GM06990 (cell line): ENCODE data around the gene SH2B2.
A peak's percentile ranks its signal among the peaks of the same experiment; 100 is the strongest.

ENCODE experiments used
- DNase-seq: peaks from one replicate; pipeline ENCODE4 v3.0.0-alpha.2; 2011; ENCODE audit not compliant: insufficient read length; ENCODE audit errors: extremely low read depth
- H3K27me3 ChIP-seq: replicated peaks from 2 replicates; pipeline ENCODE4 v1.6.0; 2011; ENCODE audit warnings: low read length; ENCODE audit not compliant: control insufficient read depth, insufficient read depth
- H3K36me3 ChIP-seq: 2 replicates; pipeline ENCODE4 v1.5.1; 2011; ENCODE audit warnings: low read length; ENCODE audit not compliant: control insufficient read depth, insufficient read depth
- H3K4me3 ChIP-seq: replicated peaks from 2 replicates; pipeline ENCODE4 v1.5.1; 2011; ENCODE audit warnings: low read depth, mild to moderate bottlenecking, control low read depth, low read length
- TF ChIP-seq, protein P1 (sequence below): IDR thresholded peaks from 2 replicates; pipeline ENCODE4 v1.5.1; 2011; ENCODE audit warnings: low read length, control low read depth, mild to moderate bottlenecking, inconsistent platforms; ENCODE audit not compliant: insufficient read depth, poor library complexity, severe bottlenecking

SH2B2 gene

DNA sequence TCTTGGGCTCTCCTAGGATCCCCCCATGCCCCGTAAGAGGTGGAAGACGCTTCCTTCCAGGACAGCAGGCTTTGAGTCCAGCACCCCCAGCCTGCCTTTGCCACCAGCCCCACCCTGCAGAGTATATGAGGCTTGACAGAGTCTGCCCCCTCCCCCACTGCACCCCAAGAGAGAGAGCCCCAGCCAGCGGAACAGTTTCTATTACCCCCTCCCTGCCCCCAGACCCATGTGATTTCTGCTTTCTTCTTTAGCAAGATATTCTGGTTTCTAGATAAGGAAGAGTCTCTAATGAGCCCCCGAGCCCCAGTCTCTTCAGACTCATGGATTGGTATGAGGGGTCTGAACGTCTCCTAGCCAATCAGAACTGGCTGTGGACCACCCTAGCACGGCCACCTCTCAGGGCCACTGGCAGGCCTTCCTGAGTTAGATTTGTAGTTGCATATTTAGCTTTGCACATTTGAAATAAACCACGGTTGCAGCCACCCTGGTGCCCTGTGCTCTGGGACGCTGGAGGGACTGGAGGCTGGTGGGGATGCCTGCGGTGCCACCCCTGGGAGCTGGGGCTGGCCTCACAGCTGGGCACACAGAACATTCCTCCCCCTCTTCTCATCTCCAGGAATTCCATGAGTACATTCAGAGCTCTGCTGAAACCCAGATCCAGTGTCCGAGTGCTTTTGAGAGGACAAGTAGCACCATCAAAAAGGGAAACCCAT, 3.0 kb upstream of the SH2B2 start:
- Histone ChIP-seq H3K27me3 (no peaks in the 10 kb centered on the region), H3K4me3 (no peak overlapping the region), H3K36me3 (no peaks in the 10 kb centered on the region)
- TF ChIP-seq, protein P1, sequence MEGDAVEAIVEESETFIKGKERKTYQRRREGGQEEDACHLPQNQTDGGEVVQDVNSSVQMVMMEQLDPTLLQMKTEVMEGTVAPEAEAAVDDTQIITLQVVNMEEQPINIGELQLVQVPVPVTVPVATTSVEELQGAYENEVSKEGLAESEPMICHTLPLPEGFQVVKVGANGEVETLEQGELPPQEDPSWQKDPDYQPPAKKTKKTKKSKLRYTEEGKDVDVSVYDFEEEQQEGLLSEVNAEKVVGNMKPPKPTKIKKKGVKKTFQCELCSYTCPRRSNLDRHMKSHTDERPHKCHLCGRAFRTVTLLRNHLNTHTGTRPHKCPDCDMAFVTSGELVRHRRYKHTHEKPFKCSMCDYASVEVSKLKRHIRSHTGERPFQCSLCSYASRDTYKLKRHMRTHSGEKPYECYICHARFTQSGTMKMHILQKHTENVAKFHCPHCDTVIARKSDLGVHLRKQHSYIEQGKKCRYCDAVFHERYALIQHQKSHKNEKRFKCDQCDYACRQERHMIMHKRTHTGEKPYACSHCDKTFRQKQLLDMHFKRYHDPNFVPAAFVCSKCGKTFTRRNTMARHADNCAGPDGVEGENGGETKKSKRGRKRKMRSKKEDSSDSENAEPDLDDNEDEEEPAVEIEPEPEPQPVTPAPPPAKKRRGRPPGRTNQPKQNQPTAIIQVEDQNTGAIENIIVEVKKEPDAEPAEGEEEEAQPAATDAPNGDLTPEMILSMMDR = no peak
- no peak for DNase-seq

DNA sequence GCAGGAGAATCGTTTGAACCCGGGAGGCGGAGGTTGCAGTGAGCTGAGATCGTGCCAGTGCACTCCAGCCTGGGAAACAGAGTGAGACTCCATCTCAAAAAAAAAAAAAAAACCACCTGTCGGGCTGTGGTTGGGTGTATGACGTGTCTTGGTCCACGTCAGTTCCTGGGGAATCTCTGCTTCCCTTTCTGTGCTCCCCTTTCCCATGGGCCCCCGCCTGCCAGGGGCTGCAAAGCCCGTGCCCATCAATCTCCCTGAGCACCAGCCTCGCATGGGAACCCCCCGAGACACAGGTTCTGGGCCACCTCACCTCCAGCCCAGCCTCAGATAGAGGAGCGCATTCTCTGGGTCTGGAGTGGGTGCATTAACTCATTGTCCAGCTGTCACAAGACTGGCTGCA, 2.3 kb upstream of the SH2B2 start:
- Histone ChIP-seq H3K36me3 (no peaks in the 10 kb centered on the region), H3K27me3 (no peaks in the 10 kb centered on the region), H3K4me3 (no peak overlapping the region)
- TF ChIP-seq, protein P1 = no peak
- DNase-seq = peak; percentile 55

DNA sequence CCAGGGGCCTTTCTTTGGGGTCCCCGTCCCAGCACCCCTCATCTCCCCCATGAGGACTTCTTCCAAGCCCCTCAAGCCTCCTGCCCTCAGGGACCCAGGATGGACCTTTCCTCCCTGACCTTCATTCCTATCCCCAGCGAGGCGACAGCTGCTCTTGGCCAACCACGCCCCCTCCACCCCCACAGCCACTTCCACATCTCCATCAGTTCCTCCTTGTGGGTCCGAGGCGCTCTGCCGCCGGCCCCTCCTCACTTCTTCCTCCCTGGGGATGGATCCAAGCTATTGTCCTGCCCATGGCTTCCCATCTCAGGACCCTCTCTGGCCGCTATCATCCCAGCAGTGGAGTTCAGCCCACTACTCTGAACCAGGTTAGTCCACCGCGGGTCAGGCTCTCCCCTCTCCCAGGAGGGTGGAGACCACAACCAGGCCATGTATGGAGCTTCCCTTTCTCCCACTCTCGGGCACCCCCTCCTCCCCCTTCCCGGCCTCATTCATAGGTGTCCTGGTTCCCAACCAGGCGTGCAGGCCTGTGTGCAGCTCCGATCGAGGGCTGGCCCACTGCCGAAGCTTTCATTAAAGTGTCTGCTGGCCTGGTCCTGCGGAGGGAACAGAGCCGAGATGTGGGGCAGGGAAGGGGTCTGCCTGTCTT, 1.7 kb upstream of the SH2B2 start:
- TF ChIP-seq, protein P1 = no peak
- Histone ChIP-seq H3K4me3 (0 out of 2 replicates have a peak overlapping the region, but pooled peaks have one; percentile 15), H3K27me3 (no peaks in the 10 kb centered on the region), H3K36me3 (no peaks in the 10 kb centered on the region)
- DNase-seq = no peak

DNA sequence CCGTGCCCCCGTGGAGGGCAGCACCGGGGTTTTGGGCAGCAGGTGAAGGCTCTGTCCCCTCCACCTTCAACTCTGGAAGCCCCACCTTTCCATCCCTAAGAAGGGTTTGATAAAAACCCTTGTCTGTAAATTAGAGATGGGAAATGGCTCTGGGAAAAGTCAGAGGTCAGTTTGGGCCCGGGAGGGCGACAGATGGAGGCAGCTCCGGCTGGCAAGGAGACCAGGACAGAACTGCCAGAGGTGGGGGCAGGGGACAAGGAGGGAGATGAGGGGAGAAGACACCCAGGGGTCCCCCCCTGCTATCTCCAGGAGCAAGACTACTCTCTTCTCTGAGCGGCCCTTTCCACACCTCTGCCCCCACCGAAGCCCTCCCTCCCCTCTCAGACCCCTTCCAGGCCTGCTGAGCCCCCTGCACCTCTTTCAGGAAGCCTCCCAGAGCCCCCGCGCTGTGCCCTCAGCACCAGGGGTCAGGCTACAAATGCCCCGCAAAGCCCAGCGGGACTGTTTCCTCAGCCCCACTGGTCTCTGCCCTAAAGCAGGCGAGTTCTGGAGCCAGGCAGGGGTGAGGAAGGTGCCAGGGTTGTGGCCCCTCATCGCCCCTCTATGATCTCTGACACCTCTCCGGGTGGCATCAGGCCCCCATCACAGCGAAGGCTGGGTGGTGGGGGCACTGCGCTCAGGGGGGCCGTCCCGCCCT, 980 bp upstream of the SH2B2 start:
- Histone ChIP-seq H3K4me3 (peak overlapping the region; percentile 65), H3K36me3 (no peaks in the 10 kb centered on the region), H3K27me3 (no peaks in the 10 kb centered on the region)
- DNase-seq = no peak
- TF ChIP-seq, protein P1 = no peak

DNA sequence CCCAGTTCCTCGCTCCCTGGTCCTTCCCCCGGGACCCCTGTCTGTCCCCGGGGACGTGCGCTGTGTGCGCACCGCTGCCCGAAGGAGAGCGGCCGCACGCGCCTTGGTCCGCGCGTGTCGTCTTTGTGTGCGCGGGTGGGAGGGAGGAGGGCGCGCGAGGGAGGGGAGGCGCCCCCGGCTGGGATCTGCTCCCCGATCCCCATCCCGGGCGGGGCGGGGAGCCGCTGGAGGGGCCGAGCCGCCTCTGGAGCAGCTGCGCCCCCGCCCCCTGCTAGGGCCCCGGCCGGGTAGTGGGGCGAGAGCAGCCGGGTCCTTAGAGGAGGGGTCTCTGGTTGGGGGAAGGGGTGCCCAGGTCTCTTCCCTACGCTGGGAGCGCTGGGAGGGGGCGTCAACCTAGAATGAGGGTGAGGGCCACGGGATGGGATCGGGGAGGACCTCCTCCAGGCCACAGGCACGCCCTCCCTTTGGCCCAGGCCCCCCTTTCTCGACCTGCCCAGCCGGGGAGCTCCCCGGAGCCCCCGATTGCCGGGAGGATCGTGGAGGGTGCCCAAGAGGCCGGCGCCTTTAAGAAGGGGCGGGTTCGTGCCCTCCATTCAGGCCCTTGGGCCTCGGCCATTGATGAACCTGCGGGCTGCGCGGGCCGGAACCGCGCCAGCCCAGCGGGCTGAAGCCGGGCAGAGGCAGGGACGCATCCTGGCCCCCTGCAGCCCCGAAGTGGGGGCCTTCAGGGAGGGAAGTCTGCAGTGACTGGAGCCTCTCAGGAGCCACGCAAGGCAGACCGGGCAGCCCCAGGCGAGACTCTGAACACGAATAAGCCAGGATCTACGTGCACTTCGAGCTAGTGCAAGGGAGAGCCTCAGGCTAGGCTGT, 678 bp downstream of the SH2B2 start:
- no peaks in the 10 kb centered on the region for H3K27me3 ChIP-seq
- TF ChIP-seq, protein P1 = no peak
- H3K4me3 ChIP-seq = peak overlapping the region; percentile 94
- peak; percentile 72 for DNase-seq
- H3K36me3 ChIP-seq = no peaks in the 10 kb centered on the region; the same call in 1 of the 2 replicates
